ENCODE results near the gene HOXA3.

GRCh38 chr7:27151341-27151930 is 947 bp downstream of the HOXA3 start:
- TF ChIP-seq CTCF (optimal IDR thresholded peaks at IDR 0.05 in 1 of 3, IDR thresholded peaks at IDR 0.05 in 1 of 3, conservative IDR thresholded peaks at IDR 0.05 in 1 of 3; ENCODE audit: extremely low read depth in 1 of 3, insufficient read depth in 2 of 3, low read length in 3 of 3), result no peak
- no peak for TF ChIP-seq EZH2 (IDR thresholded peaks at IDR 0.05; ENCODE audit: low read length)

All from keratinocyte (primary cell).